ENCODE results near the gene CENPC.

- no peak for TF ChIP-seq MYC (IDR thresholded peaks at IDR 0.05; ENCODE audit: borderline replicate concordance, low read length)
- no peak for TF ChIP-seq CTCF (IDR thresholded peaks at IDR 0.05)
- TF ChIP-seq REST (IDR thresholded peaks at IDR 0.05): no peak
- TF ChIP-seq RAD21 (conservative IDR thresholded peaks at IDR 0.05 in 1 of 2, IDR thresholded peaks at IDR 0.05 in 1 of 2): no peak
- no peak for TF ChIP-seq KDM5A (IDR thresholded peaks at IDR 0.05)
- no peak for TF ChIP-seq ELK1 (IDR thresholded peaks at IDR 0.05; ENCODE audit: low read depth, low read length)
- no peak for TF ChIP-seq BHLHE40 (IDR thresholded peaks at IDR 0.05; ENCODE audit: low read depth, low read length)
- TF ChIP-seq CEBPB (IDR thresholded peaks at IDR 0.05): no peak
- no peak for TF ChIP-seq KDM1A (IDR thresholded peaks at IDR 0.05; ENCODE audit: low read depth)
- TF ChIP-seq PBX3 (IDR thresholded peaks at IDR 0.05): no peak
- no peak for TF ChIP-seq POLR2A (IDR thresholded peaks at IDR 0.05; ENCODE audit: low read length)
- TF ChIP-seq BCL3 (IDR thresholded peaks at IDR 0.05): no peak
- no peak for TF ChIP-seq EP300 (IDR thresholded peaks at IDR 0.05)
These were observed 35.3 kb upstream of the CENPC start for GRCh38 chr4:67580577-67580976.

Data from A549 (cell line).